ENCODE data around the gene ATG9B.

The ATG9B gene

DNA sequence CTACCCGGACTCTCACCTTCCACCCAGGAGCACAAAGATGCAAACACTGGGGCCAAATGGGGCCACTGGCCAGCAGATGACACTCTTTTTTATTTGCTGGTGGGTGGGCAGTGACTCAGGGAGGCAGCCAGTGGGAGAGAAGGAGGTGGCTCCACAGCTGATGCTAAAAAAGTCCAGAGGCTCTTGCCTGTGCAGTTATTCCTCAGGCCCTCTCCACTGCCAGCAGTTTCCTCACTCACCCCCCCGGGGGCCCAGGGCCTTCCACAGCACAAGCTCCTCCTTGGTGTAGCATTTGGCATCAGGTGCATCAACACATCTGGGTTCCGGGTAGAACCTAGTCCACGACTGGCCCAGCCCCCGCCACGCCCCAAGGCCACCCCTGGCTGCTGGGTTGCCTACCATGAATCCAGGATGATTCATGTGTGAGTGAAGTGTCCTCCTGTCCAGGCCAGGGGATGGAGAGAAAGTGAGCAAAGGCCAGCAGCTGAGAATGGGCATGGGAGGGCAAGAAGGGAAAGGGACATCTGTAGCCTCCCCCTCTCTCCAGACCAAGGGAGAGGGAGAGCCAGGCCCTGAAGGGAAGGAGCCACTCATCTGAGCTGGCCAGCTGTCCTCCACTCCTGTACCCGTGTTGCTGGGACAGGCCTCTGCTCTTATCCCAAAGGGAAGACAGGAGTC is 44.4 kb downstream of the ATG9B start:
- Histone ChIP-seq H3K27me3 (ENCODE audit: control insufficient read depth in 1 of 2, insufficient read depth in 2 of 2, low read length in 2 of 2) (peaks cover 6 to 8% of the 10 kb centered on the region in 2 donors), H3K36me3 (ENCODE audit: insufficient read depth, low read length) (no peaks in the 10 kb centered on the region), H3K9me3 (ENCODE audit: low read length) (no peaks in the 10 kb centered on the region), H3K4me3 (ENCODE audit: low read depth in 1 of 2, low read length in 2 of 2) (peak overlapping the region in 1 of 2 donors; percentile 38), H3K27ac (ENCODE audit: low read depth, low read length) (peak overlapping the region; percentile 83), H3K9ac (ENCODE audit: low read length) (no peak overlapping the region), H3K4me1 (ENCODE audit: insufficient read depth, low read length) (peaks cover 33% of the 10 kb centered on the region)

DNA sequence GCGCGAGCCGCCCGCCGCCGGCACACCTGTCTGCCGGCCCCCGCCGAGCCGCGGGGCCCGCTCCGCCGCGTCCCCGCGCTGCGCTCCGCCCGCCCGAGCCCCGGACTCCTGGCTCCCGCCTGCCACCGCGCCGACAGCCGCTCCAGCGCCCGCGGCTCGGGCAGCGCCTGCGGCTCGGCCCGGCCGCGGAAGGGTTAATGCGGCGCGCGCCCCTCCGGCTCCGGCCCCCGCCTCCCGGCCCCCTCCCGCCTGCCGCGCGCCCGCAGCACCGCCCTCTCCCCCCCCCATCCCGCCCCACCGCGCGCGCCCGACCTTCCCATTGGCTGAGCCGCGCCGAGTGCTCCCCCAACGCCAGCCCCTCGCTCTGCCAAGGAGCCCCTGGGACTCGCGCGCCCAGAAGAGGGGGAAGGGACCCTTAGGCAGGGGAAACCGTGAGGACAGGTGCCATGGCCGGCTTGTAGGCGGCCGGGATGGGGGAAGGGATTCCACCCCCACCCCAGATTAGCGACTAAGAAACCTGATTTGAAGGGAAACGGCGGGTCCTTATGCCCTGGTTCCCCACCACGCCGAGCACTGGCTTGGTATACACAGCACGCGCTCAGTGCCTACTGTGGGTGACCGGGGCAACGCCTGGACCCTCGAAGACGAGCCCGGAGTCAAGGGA is 46.0 kb downstream of the ATG9B start, which contains the start of gene KCNH2:
TSS of gene KCNH2 (minus strand) at position 196 of the 664 bp plus-strand sequence. CDS start 408 bp downstream, outside the sequence.
- peak within 1 kb of the TSS; percentile 61 for H3K9ac ChIP-seq (ENCODE audit: low read length)
- H3K27ac ChIP-seq (ENCODE audit: low read depth, low read length) = peak within 1 kb of the TSS; percentile 95
- peak within 1 kb of the TSS; percentile 55 to 79 for H3K4me3 ChIP-seq (ENCODE audit: low read depth in 1 of 2, low read length in 2 of 2)
- no peaks in the 10 kb centered on the region for H3K36me3 ChIP-seq (ENCODE audit: insufficient read depth, low read length)
- H3K4me1 ChIP-seq (ENCODE audit: insufficient read depth, low read length) = peaks cover 42% of the 10 kb centered on the region
- H3K27me3 ChIP-seq (ENCODE audit: control insufficient read depth in 1 of 2, insufficient read depth in 2 of 2, low read length in 2 of 2) = peaks cover 6 to 8% of the 10 kb centered on the region in 2 donors
- H3K9me3 ChIP-seq (ENCODE audit: low read length) = no peaks in the 10 kb centered on the region

GRCh38 chr7:150977382-150978125 is 46.7 kb downstream of the ATG9B start:
- H3K27me3 ChIP-seq (ENCODE audit: control insufficient read depth in 1 of 2, insufficient read depth in 2 of 2, low read length in 2 of 2) = peaks cover 6 to 8% of the 10 kb centered on the region in 2 donors
- H3K4me1 ChIP-seq (ENCODE audit: insufficient read depth, low read length) = peaks cover 49% of the 10 kb centered on the region
- no peaks in the 10 kb centered on the region for H3K9me3 ChIP-seq (ENCODE audit: low read length)
- peak overlapping the region; percentile 95 for H3K27ac ChIP-seq (ENCODE audit: low read depth, low read length)
- H3K4me3 ChIP-seq (ENCODE audit: low read depth in 1 of 2, low read length in 2 of 2) = peak overlapping the region; percentile 49 to 55
- H3K36me3 ChIP-seq (ENCODE audit: insufficient read depth, low read length) = no peaks in the 10 kb centered on the region
- H3K9ac ChIP-seq (ENCODE audit: low read length) = peak overlapping the region; percentile 60

- H3K9me3 ChIP-seq (ENCODE audit: low read length) = no peaks in the 10 kb centered on the region
- peak overlapping the region; percentile 60 for H3K9ac ChIP-seq (ENCODE audit: low read length)
- H3K36me3 ChIP-seq (ENCODE audit: insufficient read depth, low read length) = no peaks in the 10 kb centered on the region
- peak overlapping the region; percentile 49 to 55 for H3K4me3 ChIP-seq (ENCODE audit: low read depth in 1 of 2, low read length in 2 of 2)
- peak overlapping the region; percentile 95 for H3K27ac ChIP-seq (ENCODE audit: low read depth, low read length)
- H3K27me3 ChIP-seq (ENCODE audit: control insufficient read depth in 1 of 2, insufficient read depth in 2 of 2, low read length in 2 of 2) = peaks cover 6 to 8% of the 10 kb centered on the region in 2 donors
- H3K4me1 ChIP-seq (ENCODE audit: insufficient read depth, low read length) = peaks cover 56% of the 10 kb centered on the region
Measured at GRCh38 chr7:150976529-150977381, 47.5 kb downstream of the ATG9B start.

- H3K27me3 ChIP-seq (ENCODE audit: control insufficient read depth in 1 of 2, insufficient read depth in 2 of 2, low read length in 2 of 2) = peaks cover 6 to 8% of the 10 kb centered on the region in 2 donors
- peaks cover 65% of the 10 kb centered on the region for H3K4me1 ChIP-seq (ENCODE audit: insufficient read depth, low read length)
Measured at GRCh38 chr7:150975536-150976319, 48.6 kb downstream of the ATG9B start.

DNA sequence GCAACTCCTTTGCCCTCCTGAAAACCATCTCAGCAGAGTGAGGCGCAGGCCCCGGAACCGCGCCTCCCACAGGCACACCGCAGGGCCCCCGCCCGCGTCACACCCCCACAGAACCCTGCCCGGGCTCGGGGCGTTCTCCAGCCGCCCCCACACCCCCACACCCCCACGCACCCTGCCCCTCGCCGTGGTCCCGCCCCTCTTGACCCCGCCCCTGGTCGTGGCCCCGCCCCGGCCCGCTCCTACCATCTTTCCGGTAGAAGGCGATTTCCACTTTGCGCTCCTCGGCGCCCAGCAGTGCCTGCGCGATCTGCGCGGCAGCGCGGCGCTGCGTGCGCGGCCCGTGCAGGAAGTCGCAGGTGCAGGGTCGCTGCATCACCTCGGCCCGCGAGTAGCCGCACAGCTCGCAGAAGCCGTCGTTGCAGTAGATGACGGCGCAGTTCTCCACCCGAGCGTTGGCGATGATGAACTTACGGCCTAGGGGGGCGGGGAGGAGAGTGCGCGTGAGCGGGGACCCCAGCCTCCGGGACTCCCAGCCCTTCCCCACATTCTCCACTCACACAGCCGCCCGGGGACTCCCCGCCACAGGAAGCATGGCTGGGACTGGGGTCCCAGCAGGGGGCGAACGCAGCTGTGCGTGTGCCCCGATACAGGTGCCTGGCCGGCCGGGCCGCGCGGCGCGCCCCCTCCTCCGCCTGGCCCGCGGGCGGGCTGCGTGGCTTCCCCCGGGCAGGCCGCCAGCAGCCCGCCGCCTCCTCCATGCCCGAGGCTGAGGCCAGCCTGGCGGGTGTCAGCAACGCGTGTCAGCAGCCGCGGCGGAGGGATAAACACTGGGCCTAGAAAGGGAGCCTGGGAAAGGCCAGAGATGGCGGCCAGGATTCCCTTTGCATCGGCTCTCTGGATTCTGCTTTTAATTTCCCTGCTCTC is 49.6 kb downstream of the ATG9B start:
- H3K27ac ChIP-seq (ENCODE audit: low read depth, low read length) = peak overlapping the region; percentile 95

More at GRCh38 chr7:150975536-150976319, 48.6 kb downstream of the ATG9B start:
- Histone ChIP-seq H3K9ac (ENCODE audit: low read length) (peak overlapping the region; percentile 60), H3K27ac (ENCODE audit: low read depth, low read length) (peak overlapping the region; percentile 95), H3K36me3 (ENCODE audit: insufficient read depth, low read length) (no peaks in the 10 kb centered on the region), H3K9me3 (ENCODE audit: low read length) (no peaks in the 10 kb centered on the region), H3K4me3 (ENCODE audit: low read depth in 1 of 2, low read length in 2 of 2) (peak overlapping the region in 1 of 2 donors; percentile 55)

DNA sequence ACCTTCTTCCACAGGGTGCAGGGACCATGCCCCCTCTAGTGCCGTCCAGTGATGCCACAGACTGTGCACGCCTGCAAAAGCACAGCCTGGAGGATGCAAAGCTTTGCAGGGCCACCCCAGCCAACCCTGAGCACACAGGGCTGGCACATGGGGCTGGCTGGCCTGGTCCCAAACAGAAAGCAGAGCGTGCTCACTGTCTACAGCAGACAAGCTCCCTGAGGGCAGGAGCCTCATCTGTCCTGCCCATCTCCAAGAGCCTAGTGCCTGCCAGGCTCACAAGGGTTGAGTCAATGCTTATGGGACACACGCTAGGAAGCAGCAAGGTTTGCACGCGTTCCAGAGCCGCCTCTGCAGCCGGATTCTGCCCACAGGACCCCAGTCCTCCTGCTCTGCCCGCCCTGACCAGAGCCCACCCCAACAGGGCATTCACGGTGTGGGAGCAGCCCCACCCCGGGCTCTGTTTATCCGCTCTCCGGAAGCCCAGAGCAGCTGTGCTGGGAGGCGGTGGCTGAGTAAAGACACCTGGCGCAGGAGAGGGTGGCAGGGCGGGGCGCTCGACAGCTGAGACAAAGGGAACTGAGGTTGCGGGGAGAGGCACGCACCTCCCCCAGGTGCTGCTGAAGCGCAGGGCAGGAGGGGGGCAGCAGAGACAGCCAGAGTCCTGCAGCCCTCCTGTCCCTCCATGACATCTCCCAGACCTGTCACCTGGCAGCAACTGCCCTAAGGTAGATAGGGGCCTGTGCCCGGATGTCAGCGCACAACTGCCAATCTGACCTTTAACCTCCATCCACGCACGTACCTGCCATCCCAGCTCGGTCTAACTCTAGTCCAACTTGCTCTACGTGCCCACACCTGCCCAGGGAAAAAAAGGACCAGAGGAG is 50.5 kb downstream of the ATG9B start:
- Histone ChIP-seq H3K4me1 (ENCODE audit: insufficient read depth, low read length) (peaks cover 71% of the 10 kb centered on the region), H3K4me3 (ENCODE audit: low read depth in 1 of 2, low read length in 2 of 2) (peak overlapping the region in 1 of 2 donors; percentile 14), H3K36me3 (ENCODE audit: insufficient read depth, low read length) (no peaks in the 10 kb centered on the region), H3K27me3 (ENCODE audit: control insufficient read depth in 1 of 2, insufficient read depth in 2 of 2, low read length in 2 of 2) (peaks cover 6 to 8% of the 10 kb centered on the region in 2 donors), H3K9me3 (ENCODE audit: low read length) (no peaks in the 10 kb centered on the region), H3K9ac (ENCODE audit: low read length) (no peak overlapping the region), H3K27ac (ENCODE audit: low read depth, low read length) (peak overlapping the region; percentile 95)

More for the DNA sequence above, 49.6 kb downstream of the ATG9B start:
- peaks cover 66% of the 10 kb centered on the region for H3K4me1 ChIP-seq (ENCODE audit: insufficient read depth, low read length)
- peaks cover 6 to 8% of the 10 kb centered on the region in 2 donors for H3K27me3 ChIP-seq (ENCODE audit: control insufficient read depth in 1 of 2, insufficient read depth in 2 of 2, low read length in 2 of 2)
- no peaks in the 10 kb centered on the region for H3K9me3 ChIP-seq (ENCODE audit: low read length)
- H3K4me3 ChIP-seq (ENCODE audit: low read depth in 1 of 2, low read length in 2 of 2) = peak overlapping the region; percentile 14 to 55
- H3K36me3 ChIP-seq (ENCODE audit: insufficient read depth, low read length) = no peaks in the 10 kb centered on the region
- H3K9ac ChIP-seq (ENCODE audit: low read length) = peak overlapping the region; percentile 54

GRCh38 chr7:150972741-150973140 is 51.6 kb downstream of the ATG9B start:
- Histone ChIP-seq H3K4me1 (ENCODE audit: insufficient read depth, low read length) (peaks cover 81% of the 10 kb centered on the region), H3K9ac (ENCODE audit: low read length) (no peak overlapping the region), H3K9me3 (ENCODE audit: low read length) (no peaks in the 10 kb centered on the region), H3K4me3 (ENCODE audit: low read depth in 1 of 2, low read length in 2 of 2) (no peak overlapping the region), H3K27ac (ENCODE audit: low read depth, low read length) (peak overlapping the region; percentile 95), H3K27me3 (ENCODE audit: control insufficient read depth in 1 of 2, insufficient read depth in 2 of 2, low read length in 2 of 2) (peaks cover 6 to 8% of the 10 kb centered on the region in 2 donors), H3K36me3 (ENCODE audit: insufficient read depth, low read length) (no peaks in the 10 kb centered on the region)

GRCh38 chr7:150972023-150972468 is 52.2 kb downstream of the ATG9B start:
- Histone ChIP-seq H3K27me3 (ENCODE audit: control insufficient read depth in 1 of 2, insufficient read depth in 2 of 2, low read length in 2 of 2) (peaks cover 3 to 4% of the 10 kb centered on the region in 2 donors), H3K9me3 (ENCODE audit: low read length) (no peaks in the 10 kb centered on the region), H3K4me1 (ENCODE audit: insufficient read depth, low read length) (peaks cover 88% of the 10 kb centered on the region), H3K4me3 (ENCODE audit: low read depth in 1 of 2, low read length in 2 of 2) (peak overlapping the region in 1 of 2 donors; percentile 17), H3K27ac (ENCODE audit: low read depth, low read length) (peak overlapping the region; percentile 95), H3K9ac (ENCODE audit: low read length) (no peak overlapping the region), H3K36me3 (ENCODE audit: insufficient read depth, low read length) (no peaks in the 10 kb centered on the region)
